Endodermal cell (in vitro differentiated cells): ENCODE results near the gene TRPM3. TPM values are rescaled to one million over a fixed set of nuclear protein-coding genes. Genes with fewer than 3 reads are reported as not detected.

Source experiments
- DNase-seq: peaks from one replicate; pipeline ENCODE4 v3.0.0-alpha.2; 2017
- H3K27ac ChIP-seq: 2 replicates; pipeline ENCODE4 v1.5.1; 2013; ENCODE audit warnings: mild to moderate bottlenecking, low read depth, low read length, moderate library complexity
- H3K27me3 ChIP-seq: 2 replicates; pipeline ENCODE4 v1.6.1; 2013; ENCODE audit warnings: mild to moderate bottlenecking, low read length, moderate library complexity; ENCODE audit not compliant: insufficient read depth, control insufficient read depth, poor library complexity, severe bottlenecking
- H3K36me3 ChIP-seq: 2 replicates; pipeline ENCODE4 v1.7.0; 2013; ENCODE audit warnings: mild to moderate bottlenecking, low read length, moderate library complexity; ENCODE audit not compliant: control insufficient read depth, insufficient read depth
- H3K4me1 ChIP-seq: one replicate; pipeline ENCODE4 v1.7.0; 2013; ENCODE audit warnings: low read length; ENCODE audit not compliant: control insufficient read depth, insufficient read depth
- H3K4me3 ChIP-seq: 2 replicates; pipeline ENCODE4 v1.5.1; 2013; ENCODE audit warnings: mild to moderate bottlenecking, low read length, moderate library complexity
- H3K9ac ChIP-seq: 2 replicates; pipeline ENCODE4 v1.6.1; 2013; ENCODE audit warnings: mild to moderate bottlenecking, low read length, moderate library complexity; ENCODE audit not compliant: poor library complexity, severe bottlenecking; ENCODE audit errors: extremely low read depth
- H3K9me3 ChIP-seq: 2 replicates; pipeline ENCODE4 v1.6.1; 2013; ENCODE audit warnings: mild to moderate bottlenecking, low read length, moderate library complexity; ENCODE audit not compliant: control insufficient read depth
- H3K27ac Mint-ChIP-seq: 2 replicates; pipeline ENCODE4 v1.8.0; 2020; ENCODE audit warnings: mixed read lengths
- H3K27me3 Mint-ChIP-seq: 2 replicates; pipeline ENCODE4 v1.8.0; 2021; ENCODE audit warnings: mild to moderate bottlenecking, mixed read lengths; ENCODE audit not compliant: insufficient read depth
- H3K36me3 Mint-ChIP-seq: 2 replicates; pipeline ENCODE4 v1.8.0; 2020; ENCODE audit warnings: low read depth, mixed read lengths
- H3K4me1 Mint-ChIP-seq: 2 replicates; pipeline ENCODE4 v1.8.0; 2020; ENCODE audit warnings: mixed read lengths
- H3K4me3 Mint-ChIP-seq: 2 replicates; pipeline ENCODE4 v1.8.0; 2020; ENCODE audit warnings: mild to moderate bottlenecking, moderate library complexity, mixed read lengths
- H3K9me3 Mint-ChIP-seq: 2 replicates; pipeline ENCODE4 v1.8.0; 2020; ENCODE audit warnings: mild to moderate bottlenecking, mixed read lengths
- CTCF ChIP-seq: fragments of 200-600 bp; sonication (generic); conservative IDR thresholded peaks from 2 replicates; pipeline ENCODE4 v1.5.0; 2021; ENCODE audit warnings: antibody characterized with exemption, mild to moderate bottlenecking
- WGBS, 2 experiments: methylation state at CpG; one replicate each; pipeline versions ENCODE4 v1.1.5 to v1.1.7; 2013; ENCODE audit warnings: missing lambda C conversion rate in 2 of 2, mixed read lengths in 1 of 2; ENCODE audit not compliant: insufficient coverage in 1 of 2, insufficient read length in 1 of 2; 5-methylcytosine and 5-hydroxymethylcytosine counted together
- total RNA-seq, 2 donors: library from RNA; stranded (reverse); fragmentation: NEBNext Ultra II Directional in 1 of 2; extraction: Animal tissue kit (Norgen Biotek cat#: 25700) in 1 of 2; gene quantifications; 2 replicates in 1 of 2; 3 replicates in 1 of 2; pipeline ENCODE4 v1.2.1, GENCODE V29; 2021

Gene TRPM3
- total RNA-seq, 2 donors from 2014 or later: 1.8 to 2.5 TPM

- no peak for DNase-seq
- Mint-ChIP-seq H3K36me3 (no peaks in the 10 kb centered on the region), H3K27me3 (peaks cover 16% of the 10 kb centered on the region), H3K9me3 (no peaks in the 10 kb centered on the region), H3K4me1 (peaks cover 18% of the 10 kb centered on the region), H3K27ac (no peak overlapping the region), H3K4me3 (no peak overlapping the region)
- H3K9ac ChIP-seq: no peak overlapping the region
- 82% methylated on average over 1 of the region's 1 CpG; no CpG with 5 or more reads in 1 of the 2 experiments for WGBS, 2 experiments
- peaks cover 49% of the 10 kb centered on the region for H3K27me3 ChIP-seq
- no peak for TF ChIP-seq CTCF
- no peaks in the 10 kb centered on the region for H3K9me3 ChIP-seq
- H3K4me3 ChIP-seq: no peak overlapping the region
- no peak overlapping the region for H3K27ac ChIP-seq
- H3K36me3 ChIP-seq: no peaks in the 10 kb centered on the region
- H3K4me1 ChIP-seq: no peaks in the 10 kb centered on the region
These were observed 238.4 kb downstream of the TRPM3 start for GRCh38 chr9:70883056-70883455.

- no peaks in the 10 kb centered on the region for H3K9me3 Mint-ChIP-seq
- peaks cover 49% of the 10 kb centered on the region for H3K27me3 ChIP-seq
- H3K27me3 Mint-ChIP-seq: peaks cover 16% of the 10 kb centered on the region
- H3K9ac ChIP-seq: no peak overlapping the region
- H3K4me3 ChIP-seq: no peak overlapping the region
- 87 to 100% methylated on average over 3 to 6 of the region's 6 CpGs for WGBS, 2 experiments
- H3K4me1 ChIP-seq: no peaks in the 10 kb centered on the region
- H3K27ac ChIP-seq: no peak overlapping the region
- H3K27ac Mint-ChIP-seq: no peak overlapping the region
- TF ChIP-seq CTCF: no peak
- no peak overlapping the region for H3K4me3 Mint-ChIP-seq
- no peaks in the 10 kb centered on the region for H3K36me3 ChIP-seq
- peaks cover 18% of the 10 kb centered on the region for H3K4me1 Mint-ChIP-seq
- no peak for DNase-seq
- no peaks in the 10 kb centered on the region for H3K36me3 Mint-ChIP-seq
- H3K9me3 ChIP-seq: no peaks in the 10 kb centered on the region
These were observed 240.1 kb downstream of the TRPM3 start for GRCh38 chr9:70881333-70881732.

GRCh38 chr9:70880535-70880934, 240.9 kb downstream of the TRPM3 start:
- H3K4me1 ChIP-seq: no peaks in the 10 kb centered on the region
- H3K27me3 ChIP-seq: peaks cover 49% of the 10 kb centered on the region
- H3K9me3 ChIP-seq: no peaks in the 10 kb centered on the region
- TF ChIP-seq CTCF: no peak
- peaks cover 18% of the 10 kb centered on the region for H3K4me1 Mint-ChIP-seq
- H3K4me3 Mint-ChIP-seq: no peak overlapping the region
- no peak for DNase-seq
- no peaks in the 10 kb centered on the region for H3K36me3 Mint-ChIP-seq
- H3K27ac Mint-ChIP-seq: no peak overlapping the region
- H3K27me3 Mint-ChIP-seq: peaks cover 16% of the 10 kb centered on the region
- H3K4me3 ChIP-seq: no peak overlapping the region
- no peaks in the 10 kb centered on the region for H3K36me3 ChIP-seq
- H3K9me3 Mint-ChIP-seq: no peaks in the 10 kb centered on the region
- no peak overlapping the region for H3K9ac ChIP-seq
- no peak overlapping the region for H3K27ac ChIP-seq
